ENCODE measurements around the gene TMEM139. TPM values are rescaled to one million over a fixed set of nuclear protein-coding genes. Genes with fewer than 3 reads are reported as not detected.

TMEM139 gene
- total RNA-seq, 2 donors from 2014 or later: 21.8 to 54.1 TPM

Other genes with a start within 250 kb of the TMEM139 start
- gene OR6V1, start 232.6 kb upstream of the TMEM139 start, total RNA-seq: not detected
- gene PIP, start 152.9 kb upstream of the TMEM139 start, total RNA-seq: not detected
- gene TAS2R39, start 101.5 kb upstream of the TMEM139 start, total RNA-seq: not detected
- not detected for gene TAS2R40, start 62.9 kb upstream of the TMEM139 start, total RNA-seq
- 100 to 1,000 TPM; 290 to 349 TPM for gene GSTK1, start 21.5 kb upstream of the TMEM139 start, total RNA-seq
- gene CASP2, start 3.4 kb downstream of the TMEM139 start, total RNA-seq: 10 to 100 TPM; 29.9 to 39.4 TPM
- gene CLCN1, start 31.2 kb downstream of the TMEM139 start, total RNA-seq: not detected
- 1 to 10 TPM in 1 of 2 donors, under 1 TPM in 1; 0.27 to 3.4 TPM for gene FAM131B, start 77.8 kb downstream of the TMEM139 start, total RNA-seq
- 10 to 100 TPM; 70.1 to 84.4 TPM for gene ZYX, start 96.4 kb downstream of the TMEM139 start, total RNA-seq
- gene EPHA1, start 123.9 kb downstream of the TMEM139 start, total RNA-seq: 10 to 100 TPM; 18.2 to 25.1 TPM
- not detected for gene TAS2R60, start 158.5 kb downstream of the TMEM139 start, total RNA-seq
- not detected for gene TAS2R41, start 192.9 kb downstream of the TMEM139 start, total RNA-seq